OCI-LY7 (cell line): ENCODE data around the gene DGLUCY.

Source experiments
- CTCF ChIP-seq: fragments of 200-600 bp; sonication (generic); conservative IDR thresholded peaks from 2 replicates; pipeline ENCODE4 v1.5.1; 2014; ENCODE audit warnings: mild to moderate bottlenecking, antibody characterized with exemption, low read length, moderate library complexity, mixed read lengths
- EZH2phosphoT487 ChIP-seq: fragments of 200-600 bp; sonication (generic); IDR thresholded peaks from 2 replicates; pipeline ENCODE4 v1.6.1; 2018; ENCODE audit warnings: low read depth, borderline replicate concordance, mild to moderate bottlenecking, mixed run types, antibody characterized with exemption, low read length, moderate library complexity, mixed read lengths

GRCh38 chr14:91095178-91095577 is 18.7 kb upstream of the DGLUCY start:
- TF ChIP-seq CTCF (no peak), EZH2phosphoT487 (no peak)
